SKM-1 (cell line): ENCODE data around the gene RHOH.
"Not testable (repeated sequence)": the region's sequence is repeated elsewhere in the genome, so short reads cannot be mapped to it uniquely, and the experiment has no call there.

Experiments used
- DNase-seq: peaks from one replicate; lab custom pipeline; 2025; ENCODE audit not compliant: unreplicated experiment; lab: John Stamatoyannopoulos, UW

The RHOH gene

GRCh38 chr4:40258627-40259026 lies 61.8 kb downstream of the RHOH start:
- DNase-seq: no peak

GRCh38 chr4:40261231-40262076 lies 64.6 kb downstream of the RHOH start:
- DNase-seq: no peak

GRCh38 chr4:40262077-40262528 lies 65.3 kb downstream of the RHOH start:
- no peak for DNase-seq

- no peak for DNase-seq
Measured at GRCh38 chr4:40262861-40263260, 66.0 kb downstream of the RHOH start.

- no peak for DNase-seq
Measured at GRCh38 chr4:40264497-40264896, 67.7 kb downstream of the RHOH start.

GRCh38 chr4:40264995-40265909 lies 68.4 kb downstream of the RHOH start:
- no peak for DNase-seq

GRCh38 chr4:40265910-40266274 lies 69.1 kb downstream of the RHOH start:
- DNase-seq: no peak

- DNase-seq: no peak
Measured at GRCh38 chr4:40269133-40269532, 72.3 kb downstream of the RHOH start.

GRCh38 chr4:40270609-40271008 lies 73.8 kb downstream of the RHOH start:
- DNase-seq: no peak

- no peak for DNase-seq
Measured at GRCh38 chr4:40275065-40275730, 78.4 kb downstream of the RHOH start.

- DNase-seq: no peak
Measured at GRCh38 chr4:40276546-40276945, 79.7 kb downstream of the RHOH start.

GRCh38 chr4:40280586-40280985 lies 83.8 kb downstream of the RHOH start:
- DNase-seq: no peak

- no peak for DNase-seq
Measured at GRCh38 chr4:40281099-40281498, 84.3 kb downstream of the RHOH start.

- no peak for DNase-seq
Measured at GRCh38 chr4:40281913-40282312, 85.1 kb downstream of the RHOH start.

- DNase-seq: not testable (repeated sequence)
Measured at GRCh38 chr4:40282857-40283256, 86.0 kb downstream of the RHOH start.

- DNase-seq: no peak
Measured at GRCh38 chr4:40283413-40283812, 86.6 kb downstream of the RHOH start.

- DNase-seq: no peak
Measured at GRCh38 chr4:40283968-40284367, 87.1 kb downstream of the RHOH start.

- DNase-seq: no peak
Measured at GRCh38 chr4:40285692-40286091, 88.9 kb downstream of the RHOH start.

- DNase-seq: no peak
Measured at GRCh38 chr4:40288566-40288965, 91.7 kb downstream of the RHOH start.

- DNase-seq: no peak
Measured at GRCh38 chr4:40289366-40290188, 92.7 kb downstream of the RHOH start.
